Tibial nerve (tissue), 4 donors: ENCODE results near the gene ATP6V0B. TPM values are rescaled to one million over a fixed set of nuclear protein-coding genes. Genes with fewer than 3 reads are reported as not detected.

Experiments used
- DNase-seq, 2 donors: peaks; one replicate each; pipeline ENCODE4 v3.0.0-alpha.2; 2019; ENCODE audit warnings: low spot score in 2 of 2
- H3K27ac ChIP-seq, 4 donors: fragments of 200-600 bp; sonication (generic) in 3 of 4; one replicate each; pipeline ENCODE4 v1.5.1; 2017 to 2019; ENCODE audit warnings: mild to moderate bottlenecking in 1 of 4
- H3K27me3 ChIP-seq, 2 donors: fragments of 200-600 bp; sonication (generic) in 1 of 2; one replicate each; pipeline versions ENCODE4 v1.5.1 to v1.6.0; 2017 to 2019
- H3K36me3 ChIP-seq, 3 donors: fragments of 200-600 bp; sonication (generic); one replicate each; pipeline ENCODE4 v1.5.1; 2018 to 2019
- H3K4me1 ChIP-seq, 4 donors: fragments of 200-600 bp; sonication (generic) in 3 of 4; one replicate each; pipeline ENCODE4 v1.5.1; 2017 to 2019
- H3K4me3 ChIP-seq, 4 donors: fragments of 200-600 bp; sonication (generic) in 3 of 4; one replicate each; pipeline ENCODE4 v1.5.1; 2017 to 2019; ENCODE audit warnings: mild to moderate bottlenecking in 1 of 4, moderate library complexity in 1 of 4
- H3K9me3 ChIP-seq, 4 donors: fragments of 200-600 bp; sonication (generic) in 3 of 4; one replicate each; pipeline ENCODE4 v1.5.1; 2017 to 2019
- CTCF ChIP-seq, 5 experiments: fragments of 200-600 bp in 3 of 5; fragments of 450-650 bp in 2 of 5; sonication (generic) in 3 of 5; IDR thresholded peaks; one replicate each; pipeline ENCODE4 v1.5.1; 2016 to 2019; ENCODE audit warnings: antibody characterized with exemption in 5 of 5, mild to moderate bottlenecking in 3 of 5, moderate library complexity in 2 of 5
- EP300 ChIP-seq, 2 donors: sonication (generic); formaldehyde crosslinking; IDR thresholded peaks; one replicate each; pipeline ENCODE4 v1.6.1; 2017; ENCODE audit warnings: antibody characterized with exemption in 2 of 2, mild to moderate bottlenecking in 1 of 2
- POLR2A ChIP-seq, 2 donors: fragments of 450-650 bp; IDR thresholded peaks; one replicate each; pipeline ENCODE4 v1.6.1; 2017; ENCODE audit warnings: antibody characterized with exemption in 2 of 2, mild to moderate bottlenecking in 2 of 2, moderate library complexity in 2 of 2
- WGBS, 2 donors: methylation state at CpG; one replicate each; pipeline ENCODE4 v1.1.5; 2018; 5-methylcytosine and 5-hydroxymethylcytosine counted together
- total RNA-seq, 4 donors: library from RNA; depleted of rRNA; stranded (reverse); fragments of >200 nt; gene quantifications; one replicate each; pipeline ENCODE4 v1.1.0, GENCODE V29; 2016

The ATP6V0B gene
- total RNA-seq, 4 donors from 2014 or later: 101 to 132 (median 113) TPM

- no peaks in the 10 kb centered on the region for H3K9me3 ChIP-seq
- H3K27me3 ChIP-seq: no peaks in the 10 kb centered on the region
- TF ChIP-seq EP300 (IDR thresholded peaks at IDR 0.05) (no peak), POLR2A (IDR thresholded peaks at IDR 0.05) (no peak), CTCF (IDR thresholded peaks at IDR 0.05) (no peak)
- H3K4me1 ChIP-seq: peaks cover 0 to 46% (median 11%) of the 10 kb centered on the region in 4 donors
- H3K27ac ChIP-seq: no peak overlapping the region
- 78 to 82% methylated on average over 15 of the region's 15 CpGs for WGBS, 2 donors
- no peak for DNase-seq
- no peak overlapping the region for H3K4me3 ChIP-seq
- H3K36me3 ChIP-seq: peaks cover 0 to 60% (median 0%) of the 10 kb centered on the region in 3 donors
Measured at GRCh38 chr1:43982808-43983207, 8.0 kb downstream of the ATP6V0B start.

DNA sequence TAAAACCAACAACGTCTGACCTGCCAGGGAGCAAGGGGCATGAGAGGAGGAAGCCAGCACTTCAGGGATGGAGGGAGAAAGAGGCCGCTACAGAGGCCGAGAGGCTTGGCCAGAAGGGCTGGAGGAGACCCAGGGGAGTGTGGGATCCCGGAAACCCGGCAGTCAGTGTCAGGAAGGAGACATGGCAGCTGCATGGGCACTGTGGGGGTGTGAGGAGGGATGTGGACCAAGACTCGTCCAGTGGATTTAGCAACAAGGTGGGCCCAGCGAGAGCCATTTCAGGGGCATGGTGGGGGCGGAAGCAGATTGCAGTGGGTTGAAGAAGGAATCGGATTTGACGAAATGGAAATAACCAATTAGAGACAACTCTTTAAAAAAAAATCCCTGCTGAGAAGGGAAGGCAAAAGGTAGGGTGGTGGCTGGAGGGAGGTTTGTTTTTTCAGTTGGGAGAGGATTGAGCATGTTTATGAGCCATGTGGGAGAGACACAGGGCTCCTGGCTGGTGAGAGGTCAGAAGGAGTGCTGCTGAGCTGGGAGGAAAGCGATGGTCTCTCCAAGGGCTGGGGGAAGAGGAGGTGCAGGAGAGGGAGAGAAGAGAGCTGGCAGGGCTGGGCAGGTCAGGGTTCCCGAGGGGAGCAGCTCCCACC, 8.6 kb downstream of the ATP6V0B start:
- H3K4me1 ChIP-seq: peaks cover 0 to 40% (median 10%) of the 10 kb centered on the region in 4 donors
- H3K9me3 ChIP-seq: no peaks in the 10 kb centered on the region
- no peaks in the 10 kb centered on the region for H3K27me3 ChIP-seq
- no peak for TF ChIP-seq POLR2A (IDR thresholded peaks at IDR 0.05)
- no peak for TF ChIP-seq CTCF (IDR thresholded peaks at IDR 0.05)
- TF ChIP-seq EP300 (IDR thresholded peaks at IDR 0.05): no peak
- DNase-seq: no peak
- WGBS, 2 donors: 67 to 73% methylated on average over 12 of the region's 12 CpGs
- no peak overlapping the region for H3K27ac ChIP-seq
- peaks cover 0 to 55% (median 0%) of the 10 kb centered on the region in 3 donors for H3K36me3 ChIP-seq
- no peak overlapping the region for H3K4me3 ChIP-seq

DNA sequence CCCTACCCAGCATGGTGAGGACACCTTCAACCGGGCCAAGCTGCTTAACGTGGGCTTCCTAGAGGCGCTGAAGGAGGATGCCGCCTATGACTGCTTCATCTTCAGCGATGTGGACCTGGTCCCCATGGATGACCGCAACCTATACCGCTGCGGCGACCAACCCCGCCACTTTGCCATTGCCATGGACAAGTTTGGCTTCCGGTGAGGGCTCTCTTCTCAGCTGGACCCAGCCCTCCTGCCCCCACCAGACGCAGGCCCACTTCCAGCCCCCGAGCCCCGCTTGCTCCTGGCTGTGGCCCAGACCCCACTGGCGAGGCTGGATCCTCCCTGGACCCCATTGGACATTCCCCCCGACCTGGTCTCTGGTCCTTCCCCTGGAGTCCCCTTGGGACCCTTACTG, 10.1 kb downstream of the ATP6V0B start:
- Histone ChIP-seq H3K36me3 (peaks cover 0 to 55% (median 0%) of the 10 kb centered on the region in 3 donors), H3K4me3 (no peak overlapping the region), H3K27me3 (no peaks in the 10 kb centered on the region), H3K27ac (no peak overlapping the region), H3K9me3 (no peaks in the 10 kb centered on the region), H3K4me1 (peaks cover 0 to 31% (median 5%) of the 10 kb centered on the region in 4 donors)
- 91 to 92% methylated on average over 12 to 16 of the region's 16 CpGs for WGBS, 2 donors
- TF ChIP-seq POLR2A (IDR thresholded peaks at IDR 0.05): no peak
- no peak for TF ChIP-seq CTCF (IDR thresholded peaks at IDR 0.05)
- no peak for TF ChIP-seq EP300 (IDR thresholded peaks at IDR 0.05)
- DNase-seq: no peak

- TF ChIP-seq CTCF (IDR thresholded peaks at IDR 0.05): no peak
- no peak for TF ChIP-seq POLR2A (IDR thresholded peaks at IDR 0.05)
- no peak for TF ChIP-seq EP300 (IDR thresholded peaks at IDR 0.05)
- peaks cover 0 to 53% (median 0%) of the 10 kb centered on the region in 3 donors for H3K36me3 ChIP-seq
- H3K4me3 ChIP-seq: no peak overlapping the region
- H3K27me3 ChIP-seq: no peaks in the 10 kb centered on the region
- H3K9me3 ChIP-seq: no peaks in the 10 kb centered on the region
- no peak overlapping the region for H3K27ac ChIP-seq
- peaks cover 0 to 25% (median 7%) of the 10 kb centered on the region in 4 donors for H3K4me1 ChIP-seq
- 79 to 80% methylated on average over 4 of the region's 4 CpGs for WGBS, 2 donors
- DNase-seq: no peak
Measured at GRCh38 chr1:43985984-43986595, 11.3 kb downstream of the ATP6V0B start.

DNA sequence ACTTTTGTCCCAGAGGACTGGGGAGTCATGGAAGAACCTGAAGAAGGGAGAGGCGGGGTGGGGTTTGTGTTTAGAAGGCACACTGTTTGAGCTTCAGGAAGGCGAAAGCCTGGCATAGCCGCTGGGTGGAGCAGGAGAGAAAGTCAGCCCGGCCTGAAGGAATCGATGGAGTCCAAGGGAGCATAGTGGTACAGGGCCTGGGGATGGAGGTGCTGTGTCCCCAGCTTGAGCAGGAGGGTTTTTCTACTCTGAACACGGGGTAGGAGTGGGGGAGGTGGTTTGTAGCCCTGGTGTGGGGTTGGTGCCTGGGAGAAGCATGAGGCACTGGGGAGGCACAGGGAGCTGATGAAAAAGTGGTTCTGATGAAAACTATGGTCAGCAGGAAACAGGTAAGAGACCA, 12.0 kb downstream of the ATP6V0B start:
- peaks cover 0 to 27% (median 8%) of the 10 kb centered on the region in 4 donors for H3K4me1 ChIP-seq
- no peak overlapping the region for H3K4me3 ChIP-seq
- H3K27me3 ChIP-seq: no peaks in the 10 kb centered on the region
- no peak for TF ChIP-seq CTCF (IDR thresholded peaks at IDR 0.05)
- TF ChIP-seq POLR2A (IDR thresholded peaks at IDR 0.05): no peak
- no peak for TF ChIP-seq EP300 (IDR thresholded peaks at IDR 0.05)
- DNase-seq: no peak
- no peak overlapping the region for H3K27ac ChIP-seq
- H3K36me3 ChIP-seq: peaks cover 0 to 47% (median 0%) of the 10 kb centered on the region in 3 donors
- WGBS, 2 donors: 75 to 79% methylated on average over 6 of the region's 6 CpGs
- no peaks in the 10 kb centered on the region for H3K9me3 ChIP-seq
